Activated naive CD4-positive, alpha-beta T cell treated with anti-CD3 and anti-CD28 coated beads, Interleukin-2, amount 50 U/mL, for 24 hours (primary cell): ENCODE results near the gene COL8A2.

Experiments
- H3K27ac Mint-ChIP-seq: one replicate; pipeline ENCODE4 v1.8.0; 2021; ENCODE audit warnings: mild to moderate bottlenecking, mixed read lengths
- H3K27me3 Mint-ChIP-seq: one replicate; pipeline ENCODE4 v1.8.0; 2021; ENCODE audit warnings: mixed read lengths
- H3K36me3 Mint-ChIP-seq: one replicate; pipeline ENCODE4 v1.8.0; 2021; ENCODE audit warnings: mixed read lengths
- H3K4me1 Mint-ChIP-seq: one replicate; pipeline ENCODE4 v1.8.0; 2021; ENCODE audit warnings: mixed read lengths
- H3K4me3 Mint-ChIP-seq: one replicate; pipeline ENCODE4 v1.8.0; 2021; ENCODE audit warnings: mild to moderate bottlenecking, mixed read lengths
- H3K9me3 Mint-ChIP-seq: one replicate; pipeline ENCODE4 v1.8.0; 2021; ENCODE audit warnings: mixed read lengths

COL8A2 gene

DNA sequence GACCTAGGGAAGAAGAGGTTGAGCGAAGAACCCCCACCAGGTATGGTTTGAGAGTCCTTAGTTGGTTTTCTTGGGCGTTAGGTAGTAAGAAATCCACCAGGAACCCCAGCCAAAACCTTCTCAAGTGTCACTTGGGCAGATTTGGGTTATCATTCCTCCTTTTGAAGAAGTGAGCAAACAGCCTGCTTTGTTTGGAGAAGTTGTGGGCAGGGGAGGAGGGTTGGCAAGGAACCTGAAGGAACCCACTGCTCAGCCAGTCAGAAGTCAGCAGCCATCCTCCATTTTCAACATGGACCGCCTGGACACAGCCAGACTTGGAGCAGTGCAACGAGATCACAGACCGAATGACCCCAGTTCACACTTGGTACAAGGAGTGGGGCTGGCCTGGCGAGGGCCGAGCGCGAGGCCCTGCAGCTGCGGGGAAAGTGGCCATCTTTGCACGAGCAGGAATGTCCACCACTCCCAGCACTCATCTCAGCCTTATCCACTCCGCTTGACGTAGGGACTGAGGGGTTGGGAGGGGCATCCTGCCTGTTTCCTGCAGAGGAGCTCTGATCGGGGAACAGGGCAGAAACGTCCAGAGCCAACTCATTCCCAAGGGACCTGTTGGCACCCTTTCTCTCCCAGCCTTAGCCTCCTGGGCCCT lies 29.1 kb downstream of the COL8A2 start:
- H3K4me3 Mint-ChIP-seq: no peak overlapping the region
- peaks cover 2% of the 10 kb centered on the region for H3K36me3 Mint-ChIP-seq
- no peaks in the 10 kb centered on the region for H3K9me3 Mint-ChIP-seq
- no peak overlapping the region for H3K27ac Mint-ChIP-seq
- no peaks in the 10 kb centered on the region for H3K27me3 Mint-ChIP-seq
- H3K4me1 Mint-ChIP-seq: peaks cover 16% of the 10 kb centered on the region

DNA sequence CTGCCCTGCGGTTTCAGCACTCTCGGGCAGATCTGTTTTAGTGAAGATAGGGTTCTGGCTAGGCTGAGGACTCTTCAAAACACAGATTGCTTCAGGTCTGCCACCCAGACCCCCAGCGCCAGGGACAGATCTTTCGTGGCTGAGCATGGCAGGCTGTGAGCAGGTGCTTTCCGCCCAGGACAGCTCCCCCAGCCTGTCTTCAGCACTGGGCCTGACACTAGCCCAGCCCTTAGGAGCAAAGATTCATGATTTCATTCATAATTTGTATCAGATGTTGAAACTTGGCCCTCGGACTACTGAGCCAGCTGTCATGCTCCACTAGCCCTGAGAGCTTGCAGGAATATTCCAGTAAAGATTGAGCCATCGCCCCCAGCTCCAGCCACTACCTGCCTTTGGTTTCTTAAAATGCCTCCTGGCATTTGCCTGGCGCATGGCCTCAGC lies 30.4 kb downstream of the COL8A2 start:
- Mint-ChIP-seq H3K27ac (no peak overlapping the region), H3K4me1 (peaks cover 22% of the 10 kb centered on the region), H3K36me3 (peaks cover 2% of the 10 kb centered on the region), H3K9me3 (no peaks in the 10 kb centered on the region), H3K27me3 (no peaks in the 10 kb centered on the region), H3K4me3 (no peak overlapping the region)

DNA sequence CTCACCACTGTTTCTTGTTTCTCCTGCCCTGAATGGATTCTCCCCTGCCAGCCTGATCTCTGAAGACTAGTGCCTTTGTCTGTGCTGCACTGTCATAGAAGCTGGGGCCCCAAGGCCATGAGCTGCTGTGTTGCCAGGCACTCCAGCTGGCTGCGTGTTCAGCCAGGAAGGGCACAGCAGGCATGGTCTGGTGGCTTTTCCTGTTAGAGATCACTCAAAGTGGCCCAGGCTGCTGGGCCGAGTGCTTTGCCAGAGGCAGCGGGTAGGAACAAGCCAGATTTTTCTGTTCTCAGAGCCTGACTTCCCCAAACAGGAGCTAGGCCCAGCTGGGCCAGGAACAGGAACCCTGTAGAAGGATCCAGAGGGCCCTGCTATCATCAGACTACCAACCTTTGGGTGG lies 31.1 kb downstream of the COL8A2 start:
- Mint-ChIP-seq H3K27me3 (no peaks in the 10 kb centered on the region), H3K4me3 (no peak overlapping the region), H3K4me1 (peaks cover 26% of the 10 kb centered on the region), H3K27ac (no peak overlapping the region), H3K9me3 (no peaks in the 10 kb centered on the region), H3K36me3 (peaks cover 2% of the 10 kb centered on the region)

DNA sequence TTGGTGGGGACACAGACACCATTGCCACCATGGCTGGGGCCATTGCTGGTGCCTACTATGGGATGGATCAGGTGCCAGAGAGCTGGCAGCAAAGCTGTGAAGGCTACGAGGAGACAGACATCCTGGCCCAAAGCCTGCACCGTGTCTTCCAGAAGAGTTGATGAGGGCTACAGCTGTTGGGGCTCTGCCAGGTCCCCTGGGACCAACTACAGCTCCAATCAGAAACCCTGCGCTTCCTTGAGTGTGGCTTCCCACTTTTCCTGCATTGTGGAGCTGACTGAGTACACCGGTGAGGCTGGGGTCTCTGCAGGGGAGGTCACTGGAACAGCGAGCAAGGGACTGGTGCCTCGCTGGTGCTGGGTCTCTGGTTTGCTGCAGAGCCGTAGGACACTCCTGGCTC lies 31.8 kb downstream of the COL8A2 start:
- H3K9me3 Mint-ChIP-seq: no peaks in the 10 kb centered on the region
- peaks cover 26% of the 10 kb centered on the region for H3K4me1 Mint-ChIP-seq
- H3K27me3 Mint-ChIP-seq: no peaks in the 10 kb centered on the region
- H3K27ac Mint-ChIP-seq: no peak overlapping the region
- no peak overlapping the region for H3K4me3 Mint-ChIP-seq
- H3K36me3 Mint-ChIP-seq: peaks cover 2% of the 10 kb centered on the region

DNA sequence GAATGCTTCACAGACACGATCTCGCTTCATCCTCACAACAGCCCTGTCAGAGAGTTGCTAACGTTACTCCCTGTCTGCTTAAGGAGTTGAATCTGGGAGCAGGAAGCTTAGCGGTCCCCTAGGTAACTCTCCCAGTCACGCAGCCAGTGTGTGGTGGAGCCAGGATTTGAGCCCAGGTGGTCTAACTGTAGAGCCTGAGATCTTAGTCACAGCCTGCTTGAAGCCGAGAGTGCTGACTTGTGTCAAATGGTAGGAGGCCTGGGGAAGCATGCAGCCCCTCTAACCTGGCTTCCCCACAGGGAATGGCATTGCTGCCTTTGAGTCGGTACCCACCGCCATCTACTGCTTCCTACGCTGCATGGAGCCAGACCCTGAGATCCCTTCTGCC lies 32.2 kb downstream of the COL8A2 start:
- Mint-ChIP-seq H3K27me3 (no peaks in the 10 kb centered on the region), H3K4me3 (no peak overlapping the region), H3K27ac (no peak overlapping the region), H3K4me1 (peaks cover 26% of the 10 kb centered on the region), H3K9me3 (no peaks in the 10 kb centered on the region), H3K36me3 (peaks cover 2% of the 10 kb centered on the region)

DNA sequence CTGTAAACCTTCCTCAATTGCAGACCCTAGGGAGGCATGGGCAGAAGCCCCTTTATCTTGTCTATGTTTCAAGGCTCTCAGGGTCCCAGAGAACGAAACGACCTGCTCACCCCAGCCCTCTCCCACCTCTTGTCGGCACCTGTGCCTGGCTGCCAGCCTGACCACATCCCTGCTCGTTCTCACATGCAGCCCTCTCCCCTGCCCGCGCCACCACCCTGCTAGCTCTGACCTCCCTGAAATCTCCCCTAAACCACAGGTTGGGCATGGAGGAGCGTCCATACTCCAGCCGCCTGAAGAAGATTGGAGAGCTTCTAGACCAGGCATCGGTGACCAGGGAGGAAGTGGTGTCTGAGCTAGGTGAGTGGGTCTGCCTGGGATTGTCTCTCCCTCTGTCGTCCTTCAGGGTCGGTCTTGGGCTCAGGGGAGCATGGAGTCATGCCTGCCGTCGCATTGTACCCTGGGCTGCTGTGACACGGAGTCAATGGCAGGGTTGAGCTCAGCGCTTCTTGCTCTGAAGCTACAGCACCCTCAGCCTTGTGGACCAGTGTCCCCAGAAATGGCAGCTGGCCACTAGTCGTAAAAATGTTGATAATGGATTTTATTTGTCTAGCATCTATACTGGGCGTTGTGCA lies 32.7 kb downstream of the COL8A2 start:
- Mint-ChIP-seq H3K27me3 (no peaks in the 10 kb centered on the region), H3K27ac (no peak overlapping the region), H3K4me3 (no peak overlapping the region), H3K4me1 (peaks cover 26% of the 10 kb centered on the region), H3K36me3 (peaks cover 2% of the 10 kb centered on the region), H3K9me3 (no peaks in the 10 kb centered on the region)

DNA sequence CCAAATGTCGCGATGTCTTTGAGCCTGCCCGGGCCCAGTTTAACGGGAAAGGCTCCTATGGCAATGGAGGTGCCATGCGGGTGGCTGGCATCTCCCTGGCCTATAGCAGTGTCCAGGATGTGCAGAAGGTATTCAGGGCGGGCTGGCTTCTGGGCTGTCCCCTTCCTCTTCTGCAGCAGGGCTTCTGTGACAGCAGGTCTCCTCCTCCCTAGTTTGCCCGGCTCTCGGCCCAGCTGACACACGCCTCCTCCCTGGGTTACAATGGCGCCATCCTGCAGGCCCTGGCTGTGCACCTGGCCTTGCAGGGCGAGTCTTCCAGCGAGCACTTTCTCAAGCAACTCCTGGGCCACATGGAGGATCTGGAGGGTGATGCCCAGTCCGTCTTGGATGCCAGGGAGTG lies 33.3 kb downstream of the COL8A2 start:
- H3K27me3 Mint-ChIP-seq: no peaks in the 10 kb centered on the region
- peak overlapping the region; percentile 26 for H3K4me3 Mint-ChIP-seq
- H3K4me1 Mint-ChIP-seq: peaks cover 30% of the 10 kb centered on the region
- H3K36me3 Mint-ChIP-seq: peaks cover 2% of the 10 kb centered on the region
- no peaks in the 10 kb centered on the region for H3K9me3 Mint-ChIP-seq
- no peak overlapping the region for H3K27ac Mint-ChIP-seq

DNA sequence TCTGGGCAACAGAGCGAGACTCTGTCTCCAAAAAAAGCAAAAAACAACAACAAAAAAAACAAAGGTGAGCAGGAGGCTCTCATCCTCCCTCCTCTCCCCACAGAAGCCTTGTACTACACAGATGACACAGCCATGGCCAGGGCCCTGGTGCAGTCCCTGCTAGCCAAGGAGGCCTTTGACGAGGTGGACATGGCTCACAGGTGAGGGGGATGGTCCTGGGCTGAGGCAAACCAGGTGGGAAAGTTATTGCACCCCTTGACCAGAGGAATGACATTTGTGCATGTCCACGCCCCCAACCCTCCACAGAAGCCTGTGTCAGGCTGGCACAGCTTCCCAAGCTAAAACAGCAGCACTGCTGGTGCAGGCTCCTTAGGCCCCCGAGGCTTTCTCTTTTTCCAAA lies 33.9 kb downstream of the COL8A2 start:
- Mint-ChIP-seq H3K36me3 (peaks cover 2% of the 10 kb centered on the region), H3K27ac (no peak overlapping the region), H3K4me1 (peaks cover 30% of the 10 kb centered on the region), H3K27me3 (peaks cover 2% of the 10 kb centered on the region), H3K9me3 (no peaks in the 10 kb centered on the region), H3K4me3 (no peak overlapping the region)

DNA sequence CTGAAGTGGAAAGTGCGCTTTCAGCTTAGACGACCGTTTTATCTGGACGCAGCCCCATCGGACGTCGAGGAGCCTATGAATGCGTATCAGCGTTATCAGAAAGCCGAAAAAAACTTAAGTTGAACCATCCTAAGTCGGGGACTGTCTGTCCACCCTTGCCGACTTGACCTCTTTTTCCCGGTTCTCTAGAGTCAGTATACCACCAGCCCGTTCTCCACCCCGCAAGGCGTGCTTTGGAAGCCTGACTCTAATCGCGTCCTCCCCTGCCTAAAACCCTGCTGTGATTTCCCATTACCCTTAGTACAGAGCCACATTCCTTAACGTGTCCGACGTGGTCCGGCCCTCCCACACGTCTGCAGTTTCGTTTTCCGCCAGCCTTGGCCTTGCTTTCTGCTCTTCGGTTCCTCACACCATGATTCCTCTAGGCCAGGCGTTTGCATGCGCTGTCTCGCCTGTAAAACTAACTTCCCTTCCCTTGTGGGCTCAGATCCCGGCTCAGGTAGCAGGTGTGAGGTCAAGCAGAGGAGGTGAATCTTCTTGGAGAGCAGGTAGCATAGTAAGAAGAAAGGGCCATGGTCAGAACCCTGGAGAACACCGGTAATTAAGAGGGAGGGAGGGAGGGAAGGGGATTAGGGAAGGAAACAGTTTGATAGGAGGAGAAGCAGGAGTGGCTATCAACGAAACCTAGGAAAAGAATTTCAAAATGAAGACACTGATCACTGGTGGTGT lies 35.5 kb downstream of the COL8A2 start:
- Mint-ChIP-seq H3K27ac (peak overlapping the region; percentile 71), H3K27me3 (peaks cover 5% of the 10 kb centered on the region), H3K9me3 (no peaks in the 10 kb centered on the region), H3K4me1 (peaks cover 30% of the 10 kb centered on the region), H3K4me3 (peak overlapping the region; percentile 91), H3K36me3 (peaks cover 2% of the 10 kb centered on the region)

DNA sequence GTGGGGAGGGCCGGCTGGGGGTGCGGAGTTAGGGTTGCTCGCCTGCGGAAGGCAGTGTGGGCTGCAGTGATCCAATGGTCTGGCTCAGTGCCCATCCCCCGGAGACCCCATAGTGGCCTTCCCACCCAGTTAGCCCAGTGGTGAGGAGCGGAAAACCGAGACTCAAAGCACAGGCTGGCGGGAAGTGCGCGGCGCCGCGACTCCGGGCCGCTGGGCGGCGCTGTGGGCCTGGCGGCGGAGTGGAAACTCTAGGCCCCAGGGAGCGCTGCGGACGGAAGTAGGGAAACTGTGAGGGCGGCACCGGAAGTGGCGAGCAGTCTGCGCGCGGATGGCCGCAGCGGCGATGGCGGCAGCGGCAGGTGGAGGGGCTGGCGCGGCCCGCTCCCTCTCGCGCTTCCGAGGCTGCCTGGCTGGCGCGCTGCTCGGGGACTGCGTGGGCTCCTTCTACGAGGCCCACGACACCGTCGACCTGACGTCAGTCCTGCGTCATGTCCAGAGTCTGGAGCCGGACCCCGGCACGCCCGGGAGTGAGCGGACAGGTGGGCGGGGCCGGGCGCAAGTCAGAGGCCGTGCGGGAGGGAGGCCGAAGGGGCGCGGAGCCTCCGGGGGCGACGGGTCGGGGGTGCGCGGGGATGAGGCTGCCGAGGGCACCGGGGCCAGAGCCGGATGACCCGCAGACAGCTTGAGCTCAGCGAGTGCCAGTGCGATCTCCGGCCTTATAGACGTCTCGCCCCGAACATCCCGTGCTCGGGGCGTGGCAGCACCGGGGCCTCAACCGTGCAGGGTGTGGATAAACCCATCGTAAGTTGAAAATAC lies 36.2 kb downstream of the COL8A2 start, which contains the start of gene ADPRS:
TSS of gene ADPRS (plus strand) at position 316 of the 816 bp plus-strand sequence. CDS start at position 329, 13 bp downstream.
- Mint-ChIP-seq H3K4me1 (peaks cover 30% of the 10 kb centered on the region), H3K27me3 (peaks cover 7% of the 10 kb centered on the region), H3K9me3 (no peaks in the 10 kb centered on the region), H3K36me3 (peaks cover 2% of the 10 kb centered on the region), H3K4me3 (peak within 1 kb of the TSS; percentile 91), H3K27ac (peak within 1 kb of the TSS; percentile 76)

DNA sequence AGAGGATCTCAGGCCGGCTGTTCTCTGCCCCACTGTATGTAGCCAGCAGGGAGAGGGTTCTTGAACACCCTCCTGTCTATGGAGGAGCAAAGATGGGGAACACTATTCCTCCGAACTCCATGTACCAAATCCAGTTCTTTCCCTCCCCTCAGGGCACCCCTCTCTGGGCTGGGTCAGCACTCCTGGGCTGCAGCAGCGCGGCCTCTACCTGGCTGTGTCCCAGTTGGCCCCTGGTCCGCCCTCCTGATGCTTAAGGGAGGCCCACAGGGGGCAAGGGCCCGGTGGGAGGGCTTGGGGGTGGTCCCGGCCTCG lies 36.8 kb downstream of the COL8A2 start:
- H3K27ac Mint-ChIP-seq: no peak overlapping the region
- peaks cover 2% of the 10 kb centered on the region for H3K36me3 Mint-ChIP-seq
- H3K4me3 Mint-ChIP-seq: peak overlapping the region; percentile 91
- peaks cover 9% of the 10 kb centered on the region for H3K27me3 Mint-ChIP-seq
- no peaks in the 10 kb centered on the region for H3K9me3 Mint-ChIP-seq
- peaks cover 30% of the 10 kb centered on the region for H3K4me1 Mint-ChIP-seq

DNA sequence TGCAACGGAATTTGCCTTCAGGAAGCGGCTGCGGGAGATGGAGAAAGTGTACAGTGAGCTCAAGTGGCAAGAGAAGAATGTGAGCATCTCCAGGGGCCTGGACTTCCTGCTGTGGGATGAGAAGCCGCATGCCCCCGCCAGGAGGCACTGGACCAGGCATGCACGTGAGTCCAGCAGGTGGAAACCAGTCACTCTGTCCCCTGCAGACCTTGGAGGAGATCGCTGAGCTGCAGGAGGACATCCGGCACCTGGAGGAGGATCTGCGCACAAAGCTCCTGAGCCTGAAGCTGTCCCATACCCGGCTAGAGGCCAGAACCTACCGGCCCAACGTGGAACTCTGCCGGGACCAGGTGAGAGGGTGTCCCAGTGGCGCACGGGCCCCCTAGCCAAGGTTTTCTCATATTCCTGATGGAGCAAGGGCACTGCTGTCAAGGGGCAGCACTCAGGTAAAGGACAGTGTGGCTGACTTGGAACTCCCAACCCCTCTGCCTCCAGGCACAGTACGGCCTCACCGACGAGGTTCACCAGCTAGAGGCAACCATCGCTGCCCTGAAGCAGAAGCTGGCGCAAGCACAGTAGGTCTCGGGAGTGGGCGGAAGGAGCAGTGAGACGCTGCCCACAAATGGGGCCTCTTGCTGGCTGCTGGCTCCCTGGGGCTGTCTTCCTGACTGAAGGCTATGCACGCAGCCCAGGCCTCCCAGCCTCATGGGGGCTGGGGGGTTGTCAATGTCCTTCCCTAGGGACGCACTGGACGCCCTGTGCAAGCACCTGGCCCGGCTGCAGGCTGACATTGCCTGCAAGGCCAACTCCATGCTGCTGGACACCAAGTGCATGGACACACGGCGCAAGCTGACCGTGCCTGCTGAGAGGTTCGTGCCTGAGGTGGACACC lies 37.5 kb downstream of the COL8A2 start:
- H3K27me3 Mint-ChIP-seq: peaks cover 11% of the 10 kb centered on the region
- H3K9me3 Mint-ChIP-seq: no peaks in the 10 kb centered on the region
- H3K27ac Mint-ChIP-seq: peak overlapping the region; percentile 74
- H3K36me3 Mint-ChIP-seq: peaks cover 1% of the 10 kb centered on the region
- H3K4me3 Mint-ChIP-seq: peak overlapping the region; percentile 62
- peaks cover 27% of the 10 kb centered on the region for H3K4me1 Mint-ChIP-seq

DNA sequence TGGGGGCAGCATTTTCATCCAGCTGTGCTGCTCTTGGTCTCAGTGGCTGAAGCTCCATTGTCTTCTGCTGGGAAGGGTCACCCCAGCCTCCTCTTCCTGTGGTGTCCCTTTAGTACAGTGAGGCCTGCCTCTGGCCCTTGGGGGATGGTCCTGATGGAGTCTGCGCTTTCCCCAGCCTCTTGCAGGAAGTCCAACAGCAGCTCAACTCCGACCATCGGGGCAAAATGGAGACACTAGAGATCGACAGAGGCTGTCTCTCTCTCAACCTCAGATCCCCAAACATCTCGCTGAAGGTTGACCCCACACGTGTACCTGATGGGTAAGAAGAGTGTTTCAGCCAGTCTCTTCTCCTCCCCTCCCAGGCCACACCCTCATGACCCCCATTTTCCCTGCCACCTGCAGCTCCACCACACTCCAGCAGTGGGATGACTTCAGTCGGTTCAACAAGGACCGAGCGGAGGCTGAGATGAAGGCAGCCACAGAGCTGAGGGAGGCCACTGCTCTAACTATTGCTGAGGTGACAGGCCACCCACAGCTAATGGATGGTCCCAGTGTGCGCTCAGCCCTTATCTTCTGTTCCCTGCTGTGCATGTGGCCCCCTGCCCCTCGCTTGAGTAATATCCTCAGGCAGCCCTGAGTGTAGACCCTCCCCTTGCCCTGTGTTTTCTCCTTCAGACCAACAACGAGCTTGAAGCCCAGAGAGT lies 38.3 kb downstream of the COL8A2 start:
- peak overlapping the region; percentile 74 for H3K27ac Mint-ChIP-seq
- H3K4me1 Mint-ChIP-seq: peaks cover 21% of the 10 kb centered on the region
- peaks cover 16% of the 10 kb centered on the region for H3K27me3 Mint-ChIP-seq
- no peaks in the 10 kb centered on the region for H3K9me3 Mint-ChIP-seq
- peak overlapping the region; percentile 62 for H3K4me3 Mint-ChIP-seq
- no peaks in the 10 kb centered on the region for H3K36me3 Mint-ChIP-seq
